ENCODE data around the gene SLC35B4.
A peak's percentile ranks its signal among the peaks of the same experiment; 100 is the strongest.

SLC35B4 gene

GRCh38 chr7:134289423-134289822, 27.3 kb downstream of the SLC35B4 start:
- no peak for DNase-seq

- DNase-seq: no peak
Observed at GRCh38 chr7:134287916-134288659, 28.6 kb downstream of the SLC35B4 start.

- DNase-seq: no peak
Observed at GRCh38 chr7:134284952-134285351, 31.8 kb downstream of the SLC35B4 start.

GRCh38 chr7:134284011-134284410, 32.7 kb downstream of the SLC35B4 start:
- no peak for DNase-seq

GRCh38 chr7:134280508-134280907, 36.2 kb downstream of the SLC35B4 start:
- DNase-seq: no peak

- no peak for DNase-seq
Observed at GRCh38 chr7:134279898-134280297, 36.8 kb downstream of the SLC35B4 start.

- DNase-seq: no peak
Observed at GRCh38 chr7:134279336-134279735, 37.4 kb downstream of the SLC35B4 start.

GRCh38 chr7:134278502-134279153, 38.1 kb downstream of the SLC35B4 start:
- DNase-seq: no peak

- no peak for DNase-seq
Observed at GRCh38 chr7:134276951-134277350, 39.8 kb downstream of the SLC35B4 start.

GRCh38 chr7:134262322-134262721, 54.4 kb downstream of the SLC35B4 start:
- no peak for DNase-seq

GRCh38 chr7:134255814-134256213, 60.9 kb downstream of the SLC35B4 start:
- DNase-seq: no peak

- peak; percentile 19 to 36 for DNase-seq
Observed at GRCh38 chr7:134254311-134254710, 62.4 kb downstream of the SLC35B4 start.

GRCh38 chr7:134248196-134248595, 68.5 kb downstream of the SLC35B4 start:
- no peak for DNase-seq

GRCh38 chr7:134246761-134247160, 70.0 kb downstream of the SLC35B4 start:
- DNase-seq: no peak

GRCh38 chr7:134246347-134246746, 70.4 kb downstream of the SLC35B4 start:
- no peak for DNase-seq

- no peak for DNase-seq
Observed at GRCh38 chr7:134245253-134245652, 71.5 kb downstream of the SLC35B4 start.

All from AML-193 (cell line).